Coronary artery (tissue), 2 donors: ENCODE measurements around the gene CENPW.

ENCODE experiments used
- DNase-seq: peaks from one replicate; pipeline ENCODE4 v3.0.0-alpha.2; 2017; ENCODE audit warnings: low spot score
- H3K27ac ChIP-seq, 2 donors: fragments of 200-600 bp; sonication (generic); one replicate each; pipeline ENCODE4 v1.5.1; 2016 to 2019
- H3K4me3 ChIP-seq: fragments of 200-600 bp; sonication (generic); 2 replicates; pipeline ENCODE4 v1.5.1; 2016; ENCODE audit warnings: mild to moderate bottlenecking, moderate library complexity
- TF ChIP-seq, protein P1 (sequence below): fragments of 200-600 bp; sonication (generic); IDR thresholded peaks from one replicate; pipeline ENCODE4 v1.5.1; 2019; ENCODE audit warnings: antibody characterized with exemption

Gene CENPW

DNA sequence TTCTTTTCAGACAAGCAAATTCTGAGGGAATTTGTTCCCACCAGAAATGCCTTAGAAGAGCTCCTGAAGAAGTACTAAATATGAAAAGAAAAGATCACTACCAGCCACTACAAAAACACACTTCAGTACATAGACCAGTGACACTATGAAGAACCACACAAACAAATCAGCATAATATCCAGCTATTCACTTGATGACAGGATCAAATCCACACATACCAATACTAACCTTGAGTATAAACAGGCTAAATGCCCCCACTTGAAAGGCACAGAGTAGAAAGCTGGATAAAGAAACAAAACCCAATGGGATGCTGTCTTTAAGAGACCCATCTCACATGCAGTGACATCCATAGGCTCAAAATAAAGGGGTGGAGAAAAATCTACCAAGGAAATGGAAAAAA lies 43.3 kb downstream of the CENPW start:
- H3K4me3 ChIP-seq = no peak overlapping the region
- H3K27ac ChIP-seq = no peak overlapping the region
- no peak for DNase-seq
- TF ChIP-seq, protein P1, sequence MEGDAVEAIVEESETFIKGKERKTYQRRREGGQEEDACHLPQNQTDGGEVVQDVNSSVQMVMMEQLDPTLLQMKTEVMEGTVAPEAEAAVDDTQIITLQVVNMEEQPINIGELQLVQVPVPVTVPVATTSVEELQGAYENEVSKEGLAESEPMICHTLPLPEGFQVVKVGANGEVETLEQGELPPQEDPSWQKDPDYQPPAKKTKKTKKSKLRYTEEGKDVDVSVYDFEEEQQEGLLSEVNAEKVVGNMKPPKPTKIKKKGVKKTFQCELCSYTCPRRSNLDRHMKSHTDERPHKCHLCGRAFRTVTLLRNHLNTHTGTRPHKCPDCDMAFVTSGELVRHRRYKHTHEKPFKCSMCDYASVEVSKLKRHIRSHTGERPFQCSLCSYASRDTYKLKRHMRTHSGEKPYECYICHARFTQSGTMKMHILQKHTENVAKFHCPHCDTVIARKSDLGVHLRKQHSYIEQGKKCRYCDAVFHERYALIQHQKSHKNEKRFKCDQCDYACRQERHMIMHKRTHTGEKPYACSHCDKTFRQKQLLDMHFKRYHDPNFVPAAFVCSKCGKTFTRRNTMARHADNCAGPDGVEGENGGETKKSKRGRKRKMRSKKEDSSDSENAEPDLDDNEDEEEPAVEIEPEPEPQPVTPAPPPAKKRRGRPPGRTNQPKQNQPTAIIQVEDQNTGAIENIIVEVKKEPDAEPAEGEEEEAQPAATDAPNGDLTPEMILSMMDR = no peak

DNA sequence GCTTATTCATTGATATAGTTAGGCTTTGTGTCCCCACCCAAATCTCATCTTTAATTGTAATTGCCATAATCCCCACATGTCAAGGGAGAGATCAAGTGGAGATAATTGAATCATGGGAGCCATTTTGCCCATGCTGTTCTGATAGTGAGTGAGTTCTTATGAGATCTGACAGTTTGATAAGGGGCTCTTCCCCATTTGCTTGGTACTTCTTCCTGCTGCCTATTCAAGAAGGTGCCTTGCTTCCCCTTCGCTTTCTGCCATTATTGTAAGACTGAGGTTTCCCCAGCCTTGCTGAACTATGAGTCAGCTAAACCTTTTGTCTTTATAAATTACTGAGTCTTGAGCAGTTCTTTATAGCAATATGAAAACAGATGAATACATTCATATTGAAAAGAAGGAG lies 45.6 kb downstream of the CENPW start:
- no peak overlapping the region for H3K27ac ChIP-seq
- H3K4me3 ChIP-seq = no peak overlapping the region
- no peak for DNase-seq
- TF ChIP-seq, protein P1 = no peak

DNA sequence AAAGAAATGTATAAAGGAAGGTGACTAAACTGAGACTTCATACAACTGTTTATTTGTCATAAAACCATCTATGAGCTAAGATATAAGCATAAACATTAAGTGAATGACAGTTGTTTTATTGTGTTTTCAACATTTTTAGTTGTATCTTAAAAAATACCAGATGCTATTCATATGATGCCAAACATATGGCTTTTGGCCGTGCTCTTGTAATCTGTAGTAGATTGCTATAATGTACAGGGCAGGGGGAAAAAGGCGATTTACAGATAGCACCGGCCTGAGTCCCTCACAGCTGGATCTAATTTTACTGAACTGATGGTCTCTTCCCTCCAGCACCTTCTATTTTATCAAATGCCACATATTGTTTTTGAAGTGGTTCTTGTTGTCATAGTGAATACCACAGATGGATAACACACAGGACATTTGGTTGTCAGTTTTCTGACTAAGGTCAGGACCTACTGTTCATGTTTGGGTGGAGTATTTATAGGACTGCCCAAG lies 48.2 kb downstream of the CENPW start:
- no peak overlapping the region for H3K27ac ChIP-seq
- DNase-seq = no peak
- no peak overlapping the region for H3K4me3 ChIP-seq
- TF ChIP-seq, protein P1 = no peak

DNA sequence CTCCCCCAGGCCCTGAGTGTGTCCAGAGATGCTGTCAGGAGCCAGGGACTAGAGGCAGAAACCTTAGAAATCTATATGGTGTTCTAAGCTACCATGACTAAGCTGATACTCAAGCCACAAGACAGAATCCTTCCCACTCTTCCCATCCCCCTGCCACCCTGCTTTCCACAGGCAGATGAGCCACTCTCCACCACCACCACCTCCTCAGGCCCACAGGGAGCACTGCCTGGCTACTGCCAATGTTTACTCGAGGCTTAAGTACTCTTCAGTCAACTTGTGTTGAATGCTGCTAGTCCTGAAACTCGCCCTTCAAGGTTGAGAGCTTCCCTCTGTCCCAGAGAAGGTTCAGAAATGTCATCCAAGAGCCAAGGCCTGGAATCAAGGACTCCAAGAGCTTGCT lies 56.2 kb downstream of the CENPW start:
- no peak for DNase-seq

More for the DNA sequence above, 56.2 kb downstream of the CENPW start:
- Histone ChIP-seq H3K27ac (no peak overlapping the region), H3K4me3 (no peak overlapping the region)
- TF ChIP-seq, protein P1 = no peak
